Measurements from ENCODE around the gene GRM7.

Gene GRM7

DNA sequence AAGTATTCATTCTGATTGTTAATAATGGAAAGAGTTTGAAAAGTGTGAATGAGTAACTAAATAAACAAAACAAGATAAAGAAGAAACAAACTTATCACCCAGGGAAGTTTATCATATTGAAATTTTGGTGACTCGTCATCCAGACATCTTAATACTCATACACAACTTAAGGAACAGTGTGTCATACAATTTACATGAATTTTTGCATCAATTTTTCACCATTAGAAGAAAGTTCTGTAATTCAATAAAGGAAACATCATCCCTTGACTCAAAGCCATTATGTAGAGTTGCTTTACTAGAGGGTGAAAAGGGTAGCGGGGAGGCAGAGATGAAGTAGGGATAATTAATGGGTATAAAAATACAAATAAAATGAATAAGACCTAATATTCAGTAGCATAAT, 536.2 kb downstream of the GRM7 start:
- DNase-seq (ENCODE audit: low read depth in 2 of 2): no peak

DNA sequence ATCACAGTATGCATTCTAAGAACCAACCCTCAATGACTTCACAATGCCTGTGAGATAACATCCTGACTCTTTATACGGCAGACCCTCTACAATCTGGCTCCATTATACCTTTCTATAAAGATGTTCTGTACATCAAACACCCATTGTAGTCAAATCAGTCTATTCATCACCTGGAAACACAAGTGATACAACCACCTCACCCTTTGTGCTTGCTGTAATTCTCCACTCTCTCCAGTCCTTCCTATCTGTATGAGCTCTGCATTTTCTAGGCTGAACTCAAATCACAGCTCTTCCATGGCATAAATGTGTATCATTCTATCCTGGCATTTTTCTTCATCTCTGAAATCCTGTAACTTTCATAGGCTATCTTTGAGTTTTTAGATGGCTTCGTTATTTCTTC, 539.4 kb downstream of the GRM7 start:
- DNase-seq (ENCODE audit: low read depth in 2 of 2): no peak

DNA sequence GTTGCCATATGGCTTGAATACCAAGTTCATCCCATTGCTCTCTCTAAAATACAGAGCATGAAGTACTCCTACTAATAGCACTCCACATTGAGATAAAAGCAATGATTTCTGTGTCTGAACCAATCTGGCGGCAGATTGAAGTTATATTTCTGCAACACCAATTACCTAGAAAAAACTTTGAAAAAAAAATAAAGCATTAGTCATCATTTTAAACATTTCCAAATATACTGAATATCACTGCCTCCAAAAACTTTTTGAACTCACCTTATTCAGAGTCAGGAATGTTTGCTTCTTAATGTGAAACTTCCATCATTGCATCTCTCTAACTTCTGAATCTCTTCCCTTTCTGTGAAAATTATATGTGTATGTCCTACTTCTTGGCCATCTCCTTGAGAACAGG, 540.5 kb downstream of the GRM7 start:
- DNase-seq (ENCODE audit: low read depth in 2 of 2): no peak

DNA sequence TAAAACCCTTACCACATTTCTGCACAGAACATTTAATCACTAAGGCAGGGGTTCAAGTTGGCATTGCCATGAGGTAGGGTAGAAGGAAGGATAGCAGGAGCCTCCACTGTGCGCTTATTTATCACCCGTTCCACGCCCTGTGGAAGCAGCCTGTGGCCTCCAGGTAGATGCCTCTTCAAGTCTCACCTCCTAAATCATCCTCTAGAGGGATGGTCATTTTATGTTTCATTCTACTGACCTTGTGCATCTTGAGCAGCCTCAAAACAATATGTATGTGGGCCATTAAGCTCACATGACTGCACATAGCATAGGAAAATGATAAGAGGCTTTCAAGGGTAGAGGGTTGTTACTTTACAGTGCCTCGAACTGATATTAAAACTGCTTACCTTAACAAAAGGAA, 546.2 kb downstream of the GRM7 start:
- DNase-seq (ENCODE audit: low read depth in 2 of 2): no peak

DNA sequence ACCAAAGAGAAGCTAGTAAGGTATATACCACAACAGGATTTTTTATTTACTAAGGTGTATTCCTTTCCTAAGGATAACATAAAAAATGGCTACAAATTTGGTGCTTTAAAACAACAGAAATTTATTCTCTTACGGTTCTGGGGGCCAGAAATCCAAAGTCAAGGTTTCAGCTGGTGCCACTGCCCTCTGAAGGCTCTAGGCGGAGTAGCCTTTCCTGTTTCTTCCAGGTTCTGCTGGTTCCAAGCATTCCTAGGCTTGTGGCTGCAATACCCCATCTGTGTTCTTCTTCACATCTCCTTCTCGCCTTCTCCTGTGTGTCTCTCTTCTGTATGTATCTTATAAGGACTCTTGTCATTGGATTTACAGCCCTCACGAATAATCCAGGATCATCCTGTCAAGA, 549.9 kb downstream of the GRM7 start:
- no peak for DNase-seq (ENCODE audit: low read depth in 2 of 2)

DNA sequence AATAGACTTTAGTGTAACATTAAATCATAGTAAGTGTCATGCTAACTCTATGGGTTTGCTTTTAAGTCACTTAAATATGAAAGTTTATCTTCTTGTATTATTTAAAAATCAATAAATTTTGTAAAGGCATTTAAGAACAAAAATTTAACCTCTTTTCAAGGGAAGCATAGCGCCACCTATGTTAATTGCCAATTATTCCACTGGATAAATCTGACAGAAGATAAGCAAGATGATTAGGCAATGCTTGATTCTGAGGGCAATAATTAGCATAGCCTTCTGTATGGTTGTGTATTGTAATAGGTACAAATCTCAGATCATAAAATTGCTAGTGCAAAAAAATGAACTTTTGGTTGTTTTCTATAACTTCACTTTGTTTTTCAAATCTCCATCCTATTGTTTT, 560.1 kb downstream of the GRM7 start:
- DNase-seq (ENCODE audit: low read depth in 2 of 2): no peak

DNA sequence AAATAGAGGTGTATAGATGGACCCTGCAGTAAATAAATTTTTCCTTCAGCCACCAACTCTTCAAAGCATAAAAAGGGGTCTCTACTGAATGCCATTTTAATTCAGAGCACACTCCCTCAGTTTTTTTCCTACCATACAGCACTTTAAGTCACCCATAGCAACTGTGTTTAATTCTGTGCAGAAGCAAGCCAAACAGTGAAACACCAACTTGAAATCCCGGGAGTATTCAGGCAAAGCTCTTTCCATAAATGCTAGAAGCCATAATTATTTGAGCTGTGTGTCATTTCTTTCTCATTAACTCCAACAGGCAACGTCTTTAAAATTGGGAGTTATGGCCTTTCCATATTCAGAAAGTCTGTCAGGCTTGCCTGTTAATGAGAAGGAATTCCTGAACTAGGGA, 562.1 kb downstream of the GRM7 start:
- no peak for DNase-seq (ENCODE audit: low read depth in 2 of 2)

DNA sequence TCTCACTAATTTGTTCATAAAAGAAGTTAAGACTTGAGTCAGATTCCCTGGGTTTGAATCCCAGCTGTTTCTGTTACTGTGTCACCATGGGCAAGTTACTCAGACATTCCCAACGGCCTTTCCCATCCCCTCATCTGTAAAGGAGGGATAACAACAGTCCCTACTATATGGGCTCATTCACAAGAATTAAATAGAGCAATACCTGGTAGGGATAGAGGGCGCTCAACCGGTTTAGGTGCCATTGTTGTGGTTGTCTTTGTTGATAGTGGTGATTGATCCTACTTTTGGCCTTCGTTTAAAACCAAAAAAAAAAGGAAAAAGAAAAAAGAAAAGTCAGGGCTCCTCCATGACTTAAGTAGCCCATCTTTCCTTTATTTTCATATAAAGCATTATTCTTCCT, 563.1 kb downstream of the GRM7 start:
- DNase-seq (ENCODE audit: low read depth in 2 of 2): no peak

DNA sequence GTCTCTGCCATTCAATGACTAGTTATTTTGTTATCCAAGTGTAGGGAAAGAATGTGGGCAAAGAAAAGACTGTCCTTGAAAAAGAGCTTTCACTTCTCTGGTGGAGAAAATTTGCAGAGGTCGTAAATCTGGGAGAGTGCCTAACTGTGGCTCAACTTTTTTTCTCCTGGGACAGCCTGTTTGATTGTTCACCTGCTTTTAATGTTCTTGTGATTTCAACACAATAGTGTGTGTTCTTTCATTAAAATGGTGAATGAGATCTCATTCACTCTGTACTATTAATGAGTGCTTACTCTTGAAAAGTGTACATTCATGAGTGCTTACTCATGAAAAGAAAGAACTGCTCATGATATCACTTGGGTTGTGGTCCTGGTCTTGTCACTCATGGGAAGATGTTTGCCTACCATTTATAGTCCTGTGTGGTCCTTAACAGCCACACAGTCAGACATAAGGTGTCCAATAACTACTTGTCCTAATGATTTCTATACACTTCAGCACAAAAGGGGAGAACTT, 567.3 kb downstream of the GRM7 start:
- DNase-seq (ENCODE audit: low read depth in 2 of 2): no peak

DNA sequence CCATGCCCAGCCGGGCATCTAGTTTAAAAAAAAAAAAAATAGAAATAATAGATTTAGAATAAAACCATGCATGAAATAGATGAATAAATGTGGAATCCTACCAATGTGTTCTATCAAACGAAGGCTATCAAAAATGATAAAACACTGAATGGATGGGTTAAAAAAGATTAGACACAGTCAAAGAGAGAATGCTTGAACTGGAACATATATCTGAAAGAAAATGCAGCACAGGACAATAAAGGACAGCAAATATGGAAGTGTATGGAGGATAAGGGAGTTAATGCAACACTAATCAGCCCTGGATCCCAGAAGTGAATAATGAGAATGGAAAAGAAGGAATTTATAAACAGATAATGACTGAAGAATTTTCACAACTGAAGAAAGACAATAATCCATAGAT, 571.7 kb downstream of the GRM7 start:
- DNase-seq (ENCODE audit: low read depth in 2 of 2): no peak

DNA sequence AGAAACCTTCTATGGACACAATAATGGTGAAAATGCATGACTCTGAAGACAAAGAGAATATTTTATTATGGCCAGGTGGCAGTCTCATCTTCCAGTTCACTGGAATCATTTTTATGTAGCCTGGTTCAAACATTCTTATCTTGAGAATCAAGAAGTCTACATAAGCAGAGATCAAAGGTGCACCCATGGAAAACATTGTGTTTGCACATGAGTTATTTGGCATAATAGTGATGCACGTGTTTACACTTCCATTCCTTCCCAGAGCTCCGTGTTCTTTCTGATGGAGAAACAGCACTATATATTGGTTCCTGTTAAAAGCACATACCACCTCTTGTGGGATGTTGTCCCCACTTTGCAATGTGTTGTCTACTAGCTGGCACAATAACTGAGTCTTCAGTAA, 572.2 kb downstream of the GRM7 start:
- no peak for DNase-seq (ENCODE audit: low read depth in 2 of 2)

DNA sequence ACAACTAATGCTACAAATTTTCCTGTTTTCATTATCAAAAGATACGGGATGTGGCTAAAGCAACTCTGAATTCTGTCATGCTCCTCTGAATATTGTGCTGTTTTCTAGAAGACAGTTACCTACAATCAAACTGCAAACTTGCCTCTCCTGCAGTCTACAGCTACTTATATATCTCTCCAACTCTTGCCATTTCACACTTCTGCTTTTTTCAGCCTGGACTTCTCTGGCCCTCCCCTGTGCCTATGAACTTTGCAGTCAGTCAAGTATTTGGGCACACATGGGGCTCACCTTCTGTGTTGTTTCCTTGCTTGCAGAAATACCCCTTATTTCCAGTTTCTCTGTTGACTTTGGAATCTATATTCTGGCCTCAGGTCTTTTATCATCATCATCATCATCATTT, 575.6 kb downstream of the GRM7 start:
- DNase-seq (ENCODE audit: low read depth in 2 of 2): no peak

DNA sequence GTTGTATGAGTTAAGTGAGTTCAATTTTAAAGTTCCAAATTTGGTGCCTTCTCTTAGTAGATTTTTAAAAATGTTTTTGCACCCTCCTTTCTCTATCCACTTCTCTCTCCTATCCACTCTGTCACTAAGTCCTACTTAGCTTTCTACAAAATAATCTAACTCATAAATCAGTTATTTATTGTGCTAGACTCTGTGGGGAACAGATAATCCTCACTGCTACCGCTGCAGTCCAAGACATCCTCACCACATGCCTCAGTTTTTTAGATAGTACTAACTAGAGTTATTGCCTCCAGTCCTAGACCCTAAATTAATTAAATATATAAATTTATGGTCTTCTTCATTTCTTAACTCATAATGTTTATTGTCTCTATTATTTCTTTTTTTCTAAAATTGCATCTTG, 576.3 kb downstream of the GRM7 start:
- DNase-seq (ENCODE audit: low read depth in 2 of 2): no peak

DNA sequence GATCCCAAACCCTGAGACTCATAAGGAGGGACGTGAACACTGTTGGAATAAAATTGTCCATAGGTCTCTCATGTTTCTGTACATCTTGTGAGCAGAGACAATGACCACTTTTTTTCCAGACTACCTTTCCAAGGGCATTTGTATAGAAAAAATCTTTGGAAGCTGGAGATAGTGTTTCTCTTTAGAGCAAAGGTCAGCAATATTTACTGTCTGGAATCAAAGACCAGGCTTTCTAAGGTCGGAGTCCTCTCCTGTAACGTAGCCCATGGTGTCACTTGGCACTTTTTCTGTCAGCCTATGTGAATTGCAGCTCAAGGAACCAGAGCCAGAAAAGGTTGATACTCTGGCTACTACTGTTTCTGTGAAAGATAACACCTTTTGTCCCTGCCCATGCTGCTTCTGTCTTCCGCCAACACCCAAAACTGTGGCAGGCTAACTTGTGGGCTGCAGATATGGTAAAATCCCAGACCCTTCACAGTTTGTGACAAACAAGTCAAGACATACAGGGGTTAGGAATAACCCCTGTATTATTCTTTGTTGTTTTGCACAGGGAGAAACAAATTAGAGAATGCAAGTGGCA, 578.3 kb downstream of the GRM7 start:
- DNase-seq (ENCODE audit: low read depth in 2 of 2): no peak

DNA sequence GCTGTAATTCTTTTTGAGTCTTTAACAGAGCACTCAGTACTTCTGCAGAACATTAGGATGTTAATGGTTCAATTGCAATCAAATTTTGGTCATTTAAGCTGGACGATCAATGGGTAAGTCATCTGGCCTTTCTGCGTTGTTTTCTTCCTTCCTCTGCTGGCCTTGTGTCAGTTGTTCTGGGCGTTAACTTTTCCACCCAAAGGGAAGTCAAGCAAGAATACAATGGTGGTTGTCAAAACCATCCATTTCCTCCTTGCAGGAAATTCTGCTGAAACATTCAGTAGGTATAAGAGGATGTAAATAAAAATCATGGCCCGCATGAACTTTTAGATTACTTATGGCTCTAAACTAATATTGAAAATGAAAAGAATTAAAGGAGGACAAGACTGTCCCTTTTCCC, 584.0 kb downstream of the GRM7 start:
- no peak for DNase-seq (ENCODE audit: low read depth in 2 of 2)

DNA sequence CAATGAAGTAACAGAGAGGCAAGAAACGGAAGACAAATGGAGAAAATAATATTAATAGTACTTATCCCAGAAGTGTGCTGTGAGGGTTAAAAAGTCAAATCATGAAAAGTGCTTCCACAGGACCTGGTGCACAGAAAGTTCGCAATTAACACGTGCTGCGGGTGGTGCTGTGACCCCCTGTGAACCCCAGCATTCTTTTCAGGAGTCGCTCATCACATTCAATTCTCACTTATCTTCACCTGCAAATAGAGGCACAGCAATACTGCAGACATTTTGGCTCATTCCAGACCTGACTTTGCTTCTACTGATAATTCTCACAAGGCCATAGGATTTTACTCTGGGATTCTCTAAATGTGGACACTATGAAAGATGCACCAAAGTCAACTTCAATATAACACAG, 584.4 kb downstream of the GRM7 start:
- DNase-seq (ENCODE audit: low read depth in 2 of 2): no peak

DNA sequence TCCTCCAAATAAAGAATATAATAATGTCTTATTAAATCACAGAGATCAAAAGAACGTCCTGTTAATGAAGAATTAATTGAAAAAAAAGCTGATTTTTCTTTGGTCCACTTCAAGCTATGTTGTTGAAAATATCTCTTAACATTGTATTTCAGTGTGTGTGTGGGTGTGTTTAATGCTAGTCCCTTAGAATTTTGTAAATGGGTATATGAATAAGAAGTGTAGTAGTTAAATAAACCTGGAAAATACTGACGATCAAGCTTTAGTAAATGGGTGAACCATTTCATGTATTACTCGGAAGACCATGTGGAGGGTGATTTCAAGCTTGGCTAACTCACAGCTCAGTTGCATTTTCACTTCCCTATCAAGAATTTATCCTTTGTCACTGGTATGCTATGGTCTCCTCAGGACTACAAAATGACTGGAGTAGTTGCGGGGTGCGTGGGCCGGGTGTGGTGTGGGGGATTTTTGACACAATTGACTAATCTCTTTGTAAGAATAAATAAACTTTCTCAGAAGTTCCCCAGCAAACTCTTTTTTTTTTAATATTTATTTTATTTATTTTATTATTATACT, 586.4 kb downstream of the GRM7 start:
- DNase-seq (ENCODE audit: low read depth in 2 of 2): no peak

DNA sequence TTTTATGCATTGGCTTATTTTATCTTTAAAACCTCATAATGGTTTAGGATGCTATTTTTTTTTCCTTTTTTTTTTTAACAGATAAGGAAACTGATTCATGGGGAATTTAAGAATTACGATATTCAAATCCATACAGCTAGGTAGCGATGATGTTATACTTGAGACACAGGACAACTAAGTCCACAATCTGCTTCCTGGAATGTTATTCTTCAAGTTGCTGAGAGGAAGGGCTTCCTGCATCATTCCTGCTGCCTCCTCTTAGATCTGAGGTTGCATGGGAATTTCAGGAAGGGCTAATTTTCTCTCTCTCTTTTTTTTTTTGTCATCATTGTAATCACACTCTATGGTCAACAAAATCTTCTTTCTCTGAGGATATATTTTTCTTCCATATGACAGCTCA, 595.5 kb downstream of the GRM7 start:
- no peak for DNase-seq (ENCODE audit: low read depth in 2 of 2)

DNA sequence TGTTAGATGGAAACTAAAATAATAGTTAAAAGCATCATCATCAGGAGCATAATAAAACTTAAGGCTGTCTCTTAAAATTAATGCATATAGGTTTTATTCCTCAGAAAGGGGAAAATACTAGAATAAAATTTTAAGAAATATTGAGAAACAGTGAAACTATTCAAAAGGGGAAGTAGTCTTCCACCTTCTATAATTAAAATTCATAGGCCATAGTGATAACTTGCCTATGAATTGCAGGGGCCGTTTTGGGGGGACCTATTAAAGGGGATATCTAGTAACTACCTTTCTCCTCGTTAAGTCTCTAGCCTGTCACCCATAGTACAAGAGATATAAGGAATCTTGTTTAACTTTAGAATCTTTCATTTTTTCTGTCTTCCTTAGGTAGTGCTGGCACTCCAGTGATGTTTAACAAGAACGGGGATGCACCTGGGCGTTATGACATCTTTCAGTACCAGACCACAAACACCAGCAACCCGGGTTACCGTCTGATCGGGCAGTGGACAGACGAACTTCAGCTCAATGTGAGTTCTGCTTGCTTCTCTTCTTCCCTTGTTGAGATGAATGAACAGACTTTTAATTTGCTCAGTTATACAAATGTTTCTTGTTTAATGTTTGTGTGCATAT, 600.4 kb downstream of the GRM7 start:
- DNase-seq (ENCODE audit: low read depth in 2 of 2): no peak

DNA sequence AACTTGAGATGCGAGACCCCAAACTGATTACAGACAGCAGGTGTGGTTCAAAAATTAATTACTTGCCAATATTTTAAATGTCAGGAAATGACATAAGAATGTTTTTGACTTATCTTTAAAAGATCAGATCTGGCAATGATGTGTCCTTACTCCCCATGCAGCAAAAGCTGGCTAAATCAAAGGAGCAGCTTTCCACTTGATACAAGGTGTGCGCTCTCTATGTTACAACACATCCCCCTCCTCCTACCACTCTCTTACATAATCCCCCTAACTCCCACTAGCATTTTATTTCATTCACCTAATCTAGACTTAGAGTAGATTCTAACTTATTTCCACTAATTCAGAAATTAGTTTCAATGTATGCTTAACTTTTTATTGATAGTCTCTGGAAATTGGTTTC, 609.0 kb downstream of the GRM7 start:
- DNase-seq (ENCODE audit: low read depth in 2 of 2): no peak

DNA sequence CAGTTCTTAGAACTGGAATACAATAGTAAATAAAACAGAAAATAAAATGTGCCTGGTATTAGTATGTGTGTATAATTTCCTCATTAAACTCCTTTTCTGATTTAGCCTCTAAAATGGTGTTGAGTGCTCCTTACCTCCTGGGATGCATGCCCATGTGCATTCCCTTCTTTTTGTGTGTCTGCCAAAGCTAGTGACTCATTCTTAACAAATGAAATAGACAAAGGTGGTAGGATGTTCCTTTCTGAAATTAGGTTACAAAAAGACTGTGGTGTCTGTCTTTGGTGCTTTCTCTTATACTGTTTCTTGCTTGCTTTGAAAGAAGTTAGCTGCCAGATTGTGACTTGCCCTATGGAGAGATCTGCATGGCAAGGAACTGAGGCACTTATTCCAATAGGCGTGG, 623.7 kb downstream of the GRM7 start:
- DNase-seq (ENCODE audit: low read depth in 2 of 2): no peak

DNA sequence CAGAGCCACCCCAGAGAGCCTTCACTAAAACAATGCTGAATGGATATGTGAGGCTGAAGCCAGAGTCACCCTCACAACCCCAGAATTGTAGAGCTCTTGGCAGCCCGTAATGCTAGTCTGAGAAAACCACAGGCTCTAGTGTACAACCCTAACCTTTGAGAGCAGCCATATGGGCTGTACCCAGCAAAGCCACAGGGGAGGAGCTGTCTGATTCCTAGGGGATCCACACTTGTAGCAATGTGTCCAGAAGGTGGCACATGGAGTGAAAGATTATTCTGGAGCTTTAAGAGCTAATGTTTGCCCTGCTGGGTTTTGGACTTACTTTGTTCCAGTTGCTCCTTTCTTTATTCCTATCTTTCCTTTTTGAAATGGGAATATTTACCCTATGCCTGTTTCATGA, 626.8 kb downstream of the GRM7 start:
- no peak for DNase-seq (ENCODE audit: low read depth in 2 of 2)

DNA sequence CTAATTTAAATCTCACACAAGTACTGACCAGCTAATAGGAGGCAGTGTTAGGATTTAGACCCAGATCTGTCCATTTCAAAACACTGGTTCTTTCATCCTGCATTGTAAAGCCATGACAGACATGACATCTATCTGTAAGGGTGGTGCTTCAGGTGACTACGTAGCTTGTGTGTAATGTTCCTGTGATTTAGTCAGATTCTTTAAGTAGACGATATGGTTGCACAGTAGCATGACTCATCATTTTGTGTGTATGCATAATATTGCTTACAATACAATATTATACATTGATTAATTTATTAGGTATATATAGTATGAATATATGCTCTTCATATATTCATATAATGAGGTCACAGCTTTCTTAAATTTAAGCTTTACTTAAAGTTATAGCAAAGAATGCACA, 628.5 kb downstream of the GRM7 start:
- no peak for DNase-seq (ENCODE audit: low read depth in 2 of 2)

DNA sequence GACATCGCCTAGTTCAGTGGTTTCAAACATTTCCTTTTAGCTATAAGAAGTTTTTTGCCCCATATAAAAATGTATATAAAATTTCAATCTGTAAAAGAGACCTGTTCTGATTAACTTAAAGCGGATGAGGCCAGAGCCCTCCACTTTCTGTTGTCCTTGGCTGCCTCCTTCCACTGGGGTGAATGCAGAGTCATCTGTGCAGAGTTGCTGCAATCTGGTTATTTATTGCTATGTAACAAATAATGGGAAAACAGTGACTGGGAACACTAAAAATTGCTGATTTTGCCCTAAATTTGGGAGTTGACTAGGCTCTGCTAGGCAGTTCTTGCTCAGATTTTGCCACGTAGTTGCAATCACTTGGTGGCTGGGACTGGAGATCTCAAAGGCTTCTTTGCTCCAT, 637.8 kb downstream of the GRM7 start:
- no peak for DNase-seq (ENCODE audit: low read depth in 2 of 2)

Data from stimulated activated CD8-positive, alpha-beta memory T cell treated with anti-CD3 and anti-CD28 coated beads, Interleukin-15, amount 100 ng/mL, for 48 hours (primary cell).